ENCODE results near the gene THSD4.

GRCh38 chr15:71261909-71262308 is 146.6 kb downstream of the THSD4 start:
- TF ChIP-seq CTCF (conservative IDR thresholded peaks at IDR 0.05 in 1 of 2, IDR thresholded peaks at IDR 0.05 in 1 of 2; ENCODE audit: extremely low read depth in 1 of 2, insufficient read depth in 1 of 2, low read depth in 1 of 2, low read length in 2 of 2) (no peak), EZH2 (IDR thresholded peaks at IDR 0.05; ENCODE audit: borderline replicate concordance, low read length) (no peak)
